HEK293 (cell line): ENCODE measurements around the gene ZNF644.
"Not testable (repeated sequence)": the region's sequence is repeated elsewhere in the genome, so short reads cannot be mapped to it uniquely, and the experiment has no call there.

Experiments used
- CTCF ChIA-PET: fragments of 350-600 bp; formaldehyde crosslinking; extraction: SDS; loops from one replicate; lab custom pipeline; 2021; ENCODE audit warnings: antibody characterized with exemption; lab: Yijun Ruan, JAX
- POLR2A ChIA-PET: fragments of 300-600 bp; formaldehyde crosslinking; extraction: SDS; loops from one replicate; lab custom pipeline; 2020; ENCODE audit warnings: antibody characterized with exemption, inconsistent platforms; lab: Yijun Ruan, JAX
- H3K27ac ChIP-seq: fragments of 200-500 bp; sonication (Bioruptor generic); 2 replicates; pipeline ENCODE4 v1.5.1; 2014; ENCODE audit warnings: low read depth, low read length, control low read depth, inconsistent platforms; ENCODE audit errors: extremely low read depth
- H3K36me3 ChIP-seq, 2 experiments: fragments of 200-500 bp in 1 of 2; sonication (Bioruptor generic) in 1 of 2; 1 replicate in 1 of 2; 2 replicates in 1 of 2; pipeline ENCODE4 v1.5.1; 2014 to 2017; ENCODE audit warnings: inconsistent platforms in 2 of 2, low read length in 2 of 2; ENCODE audit not compliant: control insufficient read depth in 2 of 2, insufficient read depth in 1 of 2
- H3K4me1 ChIP-seq: fragments of 200-500 bp; sonication (Bioruptor generic); 2 replicates; pipeline ENCODE4 v1.5.1; 2014; ENCODE audit warnings: mild to moderate bottlenecking, low read length, inconsistent platforms; ENCODE audit not compliant: control insufficient read depth, insufficient read depth
- H3K4me3 ChIP-seq: 2 replicates; pipeline ENCODE4 v1.5.1; 2011; ENCODE audit warnings: low read depth, mild to moderate bottlenecking, control low read depth, low read length, moderate library complexity
- H3K9me3 ChIP-seq: fragments of 200-500 bp; sonication (Bioruptor generic); 2 replicates; pipeline ENCODE4 v1.5.1; 2014; ENCODE audit warnings: low read depth, low read length, inconsistent platforms; ENCODE audit not compliant: control insufficient read depth, insufficient read depth
- ELK4 ChIP-seq: IDR thresholded peaks from 2 replicates; pipeline ENCODE4 v1.6.1; 2011; ENCODE audit warnings: mild to moderate bottlenecking, low read depth, low read length, borderline replicate concordance
- GLI2 ChIP-seq: fragments of 450-650 bp; formaldehyde crosslinking; IDR thresholded peaks from 2 replicates; pipeline ENCODE4; 2017; ENCODE audit warnings: missing biosample characterization, missing genetic modification characterization, low read depth, borderline replicate concordance
- HOXD13 ChIP-seq: sonication (generic); formaldehyde crosslinking; IDR thresholded peaks from 2 replicates; pipeline ENCODE4 v1.8.0; 2022; ENCODE audit warnings: missing genetic modification reagents, borderline replicate concordance
- OVOL3 ChIP-seq: fragments of 450-650 bp; formaldehyde crosslinking; IDR thresholded peaks from 2 replicates; pipeline ENCODE4 v1.5.1; 2016; ENCODE audit warnings: missing biosample characterization, missing genetic modification characterization
- REST ChIP-seq: fragments of 450-650 bp; formaldehyde crosslinking; IDR thresholded peaks from 2 replicates; pipeline ENCODE4 v1.5.1; 2016; ENCODE audit warnings: missing biosample characterization, missing genetic modification characterization
- ZBTB1 ChIP-seq: fragments of 450-650 bp; formaldehyde crosslinking; IDR thresholded peaks from 2 replicates; pipeline ENCODE4 v1.5.1; 2016; ENCODE audit warnings: missing biosample characterization, missing genetic modification characterization
- ZBTB6 ChIP-seq: fragments of 450-650 bp; formaldehyde crosslinking; IDR thresholded peaks from 2 replicates; pipeline ENCODE4 v1.5.1; 2017; ENCODE audit warnings: missing biosample characterization, missing genetic modification characterization
- ZFP37 ChIP-seq: fragments of 450-650 bp; formaldehyde crosslinking; IDR thresholded peaks from 2 replicates; pipeline ENCODE4 v1.5.1; 2016; ENCODE audit warnings: missing biosample characterization, missing genetic modification characterization
- ZIC2 ChIP-seq: fragments of 450-650 bp; formaldehyde crosslinking; IDR thresholded peaks from 2 replicates; pipeline ENCODE4 v1.5.1; 2016; ENCODE audit warnings: missing biosample characterization, missing genetic modification characterization
- ZNF266 ChIP-seq: fragments of 450-650 bp; formaldehyde crosslinking; IDR thresholded peaks from 2 replicates; pipeline ENCODE4 v1.5.1; 2016; ENCODE audit warnings: missing biosample characterization, missing genetic modification characterization, low read depth
- ZNF292 ChIP-seq: fragments of 450-650 bp; formaldehyde crosslinking; IDR thresholded peaks from 2 replicates; pipeline ENCODE4 v1.5.1; 2016; ENCODE audit warnings: low read depth, missing biosample characterization, missing genetic modification characterization, borderline replicate concordance
- ZNF518A ChIP-seq: fragments of 450-650 bp; formaldehyde crosslinking; conservative IDR thresholded peaks from 2 replicates; pipeline ENCODE4 v1.5.1; 2016; ENCODE audit warnings: low read depth, missing biosample characterization, missing genetic modification characterization
- ZNF580 ChIP-seq: fragments of 450-650 bp; formaldehyde crosslinking; IDR thresholded peaks from 2 replicates; pipeline ENCODE4 v1.5.1; 2016; ENCODE audit warnings: missing biosample characterization, missing genetic modification characterization
- ZNF610 ChIP-seq: fragments of 450-650 bp; formaldehyde crosslinking; IDR thresholded peaks from 2 replicates; pipeline ENCODE4 v1.5.1; 2016; ENCODE audit warnings: missing biosample characterization, missing genetic modification characterization, borderline replicate concordance
- ZNF704 ChIP-seq: fragments of 450-650 bp; formaldehyde crosslinking; IDR thresholded peaks from 2 replicates; pipeline ENCODE4 v1.5.1; 2016; ENCODE audit warnings: missing biosample characterization, missing genetic modification characterization

ZNF644 gene

GRCh38 chr1:91054780-91055481, 33.1 kb upstream of the ZNF644 start (continued):
- TF ChIP-seq REST (tag by site-specific recombination), result no peak
- no peak for TF ChIP-seq ZNF518A (tag by site-specific recombination)
- TF ChIP-seq ZFP37 (tag by site-specific recombination), result no peak
- TF ChIP-seq ZNF266 (tag by site-specific recombination), result no peak

GRCh38 chr1:91053630-91054029, 31.8 kb upstream of the ZNF644 start:
- no peak overlapping the region for H3K27ac ChIP-seq
- H3K4me1 ChIP-seq, result no peaks in the 10 kb centered on the region
- ChIA-PET POLR2A (no interaction called here), CTCF (interaction anchor here (0.6 kb wide), 1 partner anchor 19 kb away, joined by 4 read pairs; no protein-coding TSS in a partner anchor)
- no peak overlapping the region for H3K4me3 ChIP-seq
- no peaks in the 10 kb centered on the region for H3K9me3 ChIP-seq
- H3K36me3 ChIP-seq, result no peaks in the 10 kb centered on the region
- TF ChIP-seq ZNF292 (tag by site-specific recombination), result no peak
- peak; percentile 86 for TF ChIP-seq ZIC2

- H3K4me1 ChIP-seq, H3K36me3 ChIP-seq, H3K9me3 ChIP-seq, H3K4me3 ChIP-seq, H3K27ac ChIP-seq, POLR2A ChIA-PET: not testable (repeated sequence)
- CTCF ChIA-PET, result interaction anchor here (0.6 kb wide), 1 partner anchor 32 kb away, joined by 3 read pairs; no protein-coding TSS in a partner anchor
Measured at GRCh38 chr1:91049551-91049950, 27.7 kb upstream of the ZNF644 start.

- CTCF ChIA-PET, result interaction anchor here (0.7 to 1.2 kb wide), 2 partner anchors 22 to 119 kb away, joined by 4 to 6 read pairs; no protein-coding TSS in a partner anchor
- Histone ChIP-seq H3K9me3 (no peaks in the 10 kb centered on the region), H3K4me3 (no peak overlapping the region), H3K4me1 (no peaks in the 10 kb centered on the region), H3K27ac (no peak overlapping the region), H3K36me3 (no peaks in the 10 kb centered on the region)
- POLR2A ChIA-PET, result no interaction called here
- TF ChIP-seq ZNF610 (tag by site-specific recombination) (no peak), HOXD13 (no peak), ZBTB1 (no peak), ZBTB6 (tag by site-specific recombination) (no peak), GLI2 (no peak), OVOL3 (tag by site-specific recombination) (no peak), ELK4 (no peak), ZNF580 (tag by site-specific recombination) (no peak), ZNF704 (tag by site-specific recombination) (no peak)
Measured at GRCh38 chr1:91046766-91047165, 24.9 kb upstream of the ZNF644 start.
